HepG2 (cell line): Measurements from ENCODE around the gene METTL13. TPM values are rescaled to one million over a fixed set of nuclear protein-coding genes. Genes with fewer than 3 reads are reported as not detected.

Experiments
- ATAC-seq: fragments of 200-7000 bp; cut with Tn5 transposase; 3 replicates; pipeline ENCODE4 v1.9.1; 2020; ENCODE audit warnings: mild to moderate bottlenecking, moderate library complexity
- BruUV-seq: library from RNA; stranded (reverse); fragments of 400-500 nt; replicated peaks from 2 replicates; lab custom pipeline; 2021; lab: Mats Ljungman, UMichigan
- CTCF ChIA-PET: fragments of 300-600 bp; formaldehyde crosslinking; extraction: SDS; loops from one replicate; lab custom pipeline; 2021; ENCODE audit warnings: low total read pairs, inconsistent platforms, low intra/inter-chr PET ratio; lab: Yijun Ruan, JAX
- POLR2A ChIA-PET: fragments of 350-600 bp; sonication (Branson Sonifier 250); formaldehyde crosslinking; loops from one replicate; lab custom pipeline; 2020; ENCODE audit warnings: antibody characterized with exemption, inconsistent platforms; lab: Yijun Ruan, JAX
- DNase-seq: peaks from one replicate; pipeline ENCODE4 v3.0.0-alpha.2; 2015; ENCODE audit warnings: low spot score
- FAIRE-seq: peaks from 3 replicates; lab custom pipeline; 2011; peaks lifted over from hg19 to GRCh38; lab: Jason Lieb, UNC
- H2AFZ ChIP-seq: one replicate; pipeline ENCODE4 v1.6.1; 2011; ENCODE audit warnings: low read length, inconsistent platforms
- H3K27ac ChIP-seq: fragments of 300-600 bp; 3 replicates; pipeline ENCODE4 v1.8.0; 2011; ENCODE audit warnings: mixed run types, mild to moderate bottlenecking, mixed read lengths, low read length, inconsistent platforms; ENCODE audit not compliant: insufficient read depth; ENCODE audit errors: extremely low read length
- H3K27me3 ChIP-seq, 2 experiments: fragments of 200-600 bp in 1 of 2; 2 replicates in 1 of 2; 3 replicates in 1 of 2; pipeline versions ENCODE4 v1.6.0 to v1.8.0; 2011; ENCODE audit warnings: low read length in 2 of 2, mild to moderate bottlenecking in 2 of 2, moderate library complexity in 2 of 2, inconsistent platforms in 1 of 2; ENCODE audit not compliant: insufficient read depth in 2 of 2, control insufficient read depth in 1 of 2
- H3K36me3 ChIP-seq, 2 experiments: fragments of 200-600 bp in 1 of 2; replicated peaks in 1 of 2; 2 replicates in 1 of 2; 3 replicates in 1 of 2; pipeline versions ENCODE4 v1.5.1 to v1.8.0; 2011; ENCODE audit warnings: low read length in 2 of 2, inconsistent platforms in 1 of 2; ENCODE audit not compliant: insufficient read depth in 2 of 2, control insufficient read depth in 1 of 2
- H3K4me1 ChIP-seq: 2 replicates; pipeline ENCODE4 v1.5.1; 2012; ENCODE audit warnings: low read length, inconsistent platforms; ENCODE audit not compliant: insufficient read depth
- H3K4me2 ChIP-seq: 2 replicates; pipeline ENCODE4 v1.6.0; 2011; ENCODE audit warnings: low read depth, low read length, inconsistent platforms
- H3K4me3 ChIP-seq, 3 experiments: fragments of 200-600 bp in 1 of 3; sonication (generic), shearing (Covaris generic) in 1 of 3; replicated peaks in 1 of 3; 2 replicates each; pipeline ENCODE4 v1.5.1; 2011 to 2016; ENCODE audit warnings: low read length in 3 of 3, inconsistent platforms in 2 of 3, low read depth in 2 of 3, mild to moderate bottlenecking in 2 of 3, control low read depth in 1 of 3, mixed read lengths in 1 of 3; ENCODE audit not compliant: insufficient read depth in 1 of 3
- H3K79me2 ChIP-seq: one replicate; pipeline ENCODE4 v1.6.1; 2011; ENCODE audit warnings: low read length, inconsistent platforms; ENCODE audit not compliant: insufficient read depth
- H3K9ac ChIP-seq: 2 replicates; pipeline ENCODE4 v1.6.0; 2011; ENCODE audit warnings: mild to moderate bottlenecking, low read depth, low read length, inconsistent platforms; ENCODE audit not compliant: insufficient read depth
- H3K9me3 ChIP-seq: 2 replicates; pipeline ENCODE4 v1.5.1; 2012; ENCODE audit warnings: mild to moderate bottlenecking, low read length
- H4K20me1 ChIP-seq: 2 replicates; pipeline ENCODE4 v1.6.0; 2011; ENCODE audit warnings: inconsistent platforms, mild to moderate bottlenecking, low read length, moderate library complexity; ENCODE audit not compliant: insufficient read depth
- MAFF ChIP-seq: IDR thresholded peaks from 2 replicates; pipeline ENCODE4 v1.6.1; 2011; ENCODE audit warnings: low read depth, low read length, improper control_type of control experiment
- MAFK ChIP-seq, 2 experiments: IDR thresholded peaks in 1 of 2; conservative IDR thresholded peaks in 1 of 2; 2 replicates each; pipeline ENCODE4 v1.6.1; 2011; ENCODE audit warnings: improper control_type of control experiment in 2 of 2, low read length in 2 of 2
- MIXL1 ChIP-seq: IDR thresholded peaks from 2 replicates; pipeline ENCODE4 v1.6.1; 2016
- NKX3-1 ChIP-seq: sonication (generic); formaldehyde crosslinking; IDR thresholded peaks from 2 replicates; pipeline ENCODE4 v1.5.0; 2020; ENCODE audit warnings: missing genetic modification reagents
- WGBS: methylation state at CpG from one replicate; pipeline ENCODE4 v1.1.6; 2017; ENCODE audit warnings: low lambda C conversion rate; 5-methylcytosine and 5-hydroxymethylcytosine counted together
- in situ Hi-C: cut with HindIII; loops from 2 replicates; pipeline ENCODE4 v1.10.0; 2017; ENCODE audit warnings: low pct_unique_long_range_greater_than_20kb; ENCODE audit not compliant: extremely low pct_ligation_motif_present
- intact Hi-C: fragments of 100-400 bp; cut with micrococcal nuclease; formaldehyde crosslinking; loops from one replicate; pipeline ENCODE4 v1.10.0; 2022; ENCODE audit not compliant: unreplicated experiment
- polyA plus RNA-seq, 8 experiments: library from polyadenylated mRNA; depleted of rRNA in 3 of 8; stranded (reverse) in 7 of 8; unstranded in 1 of 8; fragments of >200 nt; fragmentation: Illumina TruSeq in 4 of 8; extraction: Trizol in 4 of 8; gene quantifications; 2 replicates each; pipeline versions ENCODE4 v1.2.1 to v1.2.3, GENCODE V29; 2011 to 2016; ENCODE audit warnings: low read depth in 4 of 8, missing spikeins in 1 of 8, mixed read lengths in 1 of 8; ENCODE audit not compliant: insufficient read depth in 1 of 8
- total RNA-seq, 5 experiments: library from RNA; depleted of rRNA; stranded (reverse); fragments of >200 nt; fragmentation: Illumina TruSeq; extraction: Trizol; gene quantifications; 2 replicates each; pipeline ENCODE4 v1.2.3, GENCODE V29; 2016; ENCODE audit warnings: low read depth in 1 of 5
- TF ChIP-seq, protein P1 (sequence below): sonication (generic); formaldehyde crosslinking; IDR thresholded peaks from 2 replicates; pipeline ENCODE4 v1.5.1; 2020; ENCODE audit warnings: mild to moderate bottlenecking, missing genetic modification reagents, moderate library complexity

Gene METTL13
- total and polyA plus RNA-seq, 2 of the 13 experiments (the other 11 are each of a cell fraction or from before 2014, with no cell fraction given) = 18.6 to 22.8 TPM

DNA sequence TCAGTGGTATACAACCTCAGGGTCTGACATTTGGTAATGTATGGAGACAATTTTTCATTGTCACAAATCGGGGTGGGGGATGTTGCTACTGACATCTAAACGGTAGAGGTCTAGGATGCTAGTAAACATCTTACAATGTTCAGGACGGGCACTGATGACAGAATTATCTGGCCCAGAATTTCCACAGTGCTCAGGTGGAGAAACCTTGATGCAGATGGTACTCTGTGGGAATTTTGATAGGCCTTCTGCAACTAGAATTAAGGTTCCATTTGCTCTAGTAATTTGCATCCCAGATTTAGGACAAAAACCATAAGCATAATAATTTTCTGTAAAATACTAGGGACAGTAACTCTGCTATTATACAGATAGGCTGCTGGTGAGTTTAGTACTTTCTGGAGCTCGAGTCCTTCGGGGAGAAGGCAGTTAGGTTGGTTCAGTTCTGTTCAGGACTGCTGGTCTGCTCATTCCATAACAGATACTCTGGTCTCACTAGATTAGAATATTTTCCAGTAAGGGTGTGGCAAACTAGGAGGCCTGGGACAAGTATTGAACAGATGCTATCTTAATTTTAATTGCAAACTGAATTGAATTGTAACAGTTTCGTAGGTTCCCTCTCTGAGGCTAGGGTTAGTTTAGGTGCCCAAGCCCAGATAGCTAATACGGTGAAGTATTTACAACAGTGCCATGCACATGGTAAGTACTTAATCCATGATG is 11.4 kb downstream of the METTL13 start (continued):
- TF ChIP-seq, protein P1, sequence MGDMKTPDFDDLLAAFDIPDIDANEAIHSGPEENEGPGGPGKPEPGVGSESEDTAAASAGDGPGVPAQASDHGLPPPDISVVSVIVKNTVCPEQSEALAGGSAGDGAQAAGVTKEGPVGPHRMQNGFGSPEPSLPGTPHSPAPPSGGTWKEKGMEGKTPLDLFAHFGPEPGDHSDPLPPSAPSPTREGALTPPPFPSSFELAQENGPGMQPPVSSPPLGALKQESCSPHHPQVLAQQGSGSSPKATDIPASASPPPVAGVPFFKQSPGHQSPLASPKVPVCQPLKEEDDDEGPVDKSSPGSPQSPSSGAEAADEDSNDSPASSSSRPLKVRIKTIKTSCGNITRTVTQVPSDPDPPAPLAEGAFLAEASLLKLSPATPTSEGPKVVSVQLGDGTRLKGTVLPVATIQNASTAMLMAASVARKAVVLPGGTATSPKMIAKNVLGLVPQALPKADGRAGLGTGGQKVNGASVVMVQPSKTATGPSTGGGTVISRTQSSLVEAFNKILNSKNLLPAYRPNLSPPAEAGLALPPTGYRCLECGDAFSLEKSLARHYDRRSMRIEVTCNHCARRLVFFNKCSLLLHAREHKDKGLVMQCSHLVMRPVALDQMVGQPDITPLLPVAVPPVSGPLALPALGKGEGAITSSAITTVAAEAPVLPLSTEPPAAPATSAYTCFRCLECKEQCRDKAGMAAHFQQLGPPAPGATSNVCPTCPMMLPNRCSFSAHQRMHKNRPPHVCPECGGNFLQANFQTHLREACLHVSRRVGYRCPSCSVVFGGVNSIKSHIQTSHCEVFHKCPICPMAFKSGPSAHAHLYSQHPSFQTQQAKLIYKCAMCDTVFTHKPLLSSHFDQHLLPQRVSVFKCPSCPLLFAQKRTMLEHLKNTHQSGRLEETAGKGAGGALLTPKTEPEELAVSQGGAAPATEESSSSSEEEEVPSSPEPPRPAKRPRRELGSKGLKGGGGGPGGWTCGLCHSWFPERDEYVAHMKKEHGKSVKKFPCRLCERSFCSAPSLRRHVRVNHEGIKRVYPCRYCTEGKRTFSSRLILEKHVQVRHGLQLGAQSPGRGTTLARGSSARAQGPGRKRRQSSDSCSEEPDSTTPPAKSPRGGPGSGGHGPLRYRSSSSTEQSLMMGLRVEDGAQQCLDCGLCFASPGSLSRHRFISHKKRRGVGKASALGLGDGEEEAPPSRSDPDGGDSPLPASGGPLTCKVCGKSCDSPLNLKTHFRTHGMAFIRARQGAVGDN (CRISPR knock-in tag) = no peak
- TF ChIP-seq NKX3-1 (CRISPR knock-in tag) = no peak

DNA sequence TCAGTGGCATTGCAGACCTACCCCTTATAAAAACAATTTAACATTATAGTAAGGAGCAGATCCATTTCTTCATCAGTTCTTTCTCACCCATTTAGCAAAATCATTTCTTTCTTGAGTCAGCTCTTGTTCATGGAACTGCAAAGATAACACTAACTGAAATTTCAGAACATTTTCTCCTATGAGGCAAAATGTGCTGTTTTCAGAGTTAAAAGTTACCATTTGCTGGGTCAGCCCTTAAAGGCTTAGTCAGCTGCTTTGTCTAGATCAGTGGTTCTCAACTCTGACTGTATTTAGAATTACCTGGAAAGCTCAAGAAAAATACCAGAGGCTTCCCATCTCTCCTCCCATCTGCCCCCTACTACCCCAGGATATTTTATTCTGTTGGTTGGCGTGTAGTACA is 12.2 kb downstream of the METTL13 start:
- peaks cover 25 to 79% of the 10 kb centered on the region in 2 experiments for H3K36me3 ChIP-seq
- no peak overlapping the region for H2AFZ ChIP-seq
- H3K27me3 ChIP-seq = no peaks in the 10 kb centered on the region
- FAIRE-seq = no peak
- H3K9me3 ChIP-seq = no peaks in the 10 kb centered on the region
- no peak overlapping the region for H3K9ac ChIP-seq
- POLR2A ChIA-PET = no interaction called here
- DNase-seq = no peak
- WGBS = 100% methylated on average over 1 of the region's 1 CpG
- in situ Hi-C loops (no loop called here), intact Hi-C loops (no loop called here)
- ATAC-seq = no peak
- TF ChIP-seq MAFK (conservative IDR thresholded peaks at IDR 0.05 in 1 of 2, IDR thresholded peaks at IDR 0.05 in 1 of 2; ENCODE audit: low read length in 2 of 2) = peak in 1 of 2 experiments; percentile 42; a peak in 1 of 4 replicates
- TF ChIP-seq MAFF = 0 out of 2 replicates have a peak, but pooled peaks have one; percentile 15
- no peak for TF ChIP-seq MIXL1 (CRISPR knock-in tag)
- no peak overlapping the region for H3K4me3 ChIP-seq
- no peaks in the 10 kb centered on the region for H3K4me1 ChIP-seq
- no peaks in the 10 kb centered on the region for H4K20me1 ChIP-seq
- no peak overlapping the region for H3K27ac ChIP-seq
- H3K79me2 ChIP-seq = no peaks in the 10 kb centered on the region
- BruUV-seq = no TSS peak
- H3K4me2 ChIP-seq = no peak overlapping the region
- CTCF ChIA-PET = no interaction called here
